ENCODE results near the gene DEK. TPM values are rescaled to one million over a fixed set of nuclear protein-coding genes. Genes with fewer than 3 reads are reported as not detected.
A peak's percentile ranks its signal among the peaks of the same experiment; 100 is the strongest.

DEK gene
- polyA plus RNA-seq, 1 donor (not counting 4 experiments of a cell fraction or from before 2014, with no cell fraction given), result 45.0 TPM

GRCh38 chr6:18245642-18246041 lies 18.7 kb downstream of the DEK start:
- H3K27ac ChIP-seq (ENCODE audit: control insufficient read depth, insufficient read depth, low read length), result peak overlapping the region; percentile 62
- no peak for FAIRE-seq

GRCh38 chr6:18245079-18245478 lies 19.3 kb downstream of the DEK start:
- FAIRE-seq, result no peak
- no peak overlapping the region for H3K4me3 ChIP-seq (ENCODE audit: control insufficient read depth in 2 of 3, extremely low read depth in 1 of 3, insufficient read depth in 2 of 3, low read depth in 1 of 3, low read length in 3 of 3)
- no peak overlapping the region for H3K9ac ChIP-seq (ENCODE audit: control insufficient read depth, extremely low read depth, insufficient read depth, low read length)
- H4K20me1 ChIP-seq (ENCODE audit: control insufficient read depth, extremely low read depth, insufficient read depth, low read length), result no peaks in the 10 kb centered on the region
- H3K4me1 ChIP-seq (ENCODE audit: control insufficient read depth, extremely low read depth, insufficient read depth, low read length), result peaks cover 36% of the 10 kb centered on the region
- H3K79me2 ChIP-seq (ENCODE audit: control insufficient read depth, insufficient read depth, low read length), result peaks cover 24% of the 10 kb centered on the region
- no peak overlapping the region for H2AFZ ChIP-seq (ENCODE audit: control insufficient read depth, low read length)
- no peak overlapping the region for H3K4me2 ChIP-seq (ENCODE audit: control insufficient read depth, extremely low read depth, insufficient read depth, low read depth, low read length)
- dilution Hi-C loops (cut with MboI; ENCODE audit: extremely low pct_ligation_motif_present, low sequenced_read_pairs), result no loop called here
- H3K27me3 ChIP-seq (ENCODE audit: control insufficient read depth, extremely low read depth, insufficient read depth, low read length), result no peaks in the 10 kb centered on the region
- H3K9me3 ChIP-seq (ENCODE audit: control insufficient read depth, low read depth, low read length), result no peaks in the 10 kb centered on the region
- no peak overlapping the region for H3K27ac ChIP-seq (ENCODE audit: control insufficient read depth, insufficient read depth, low read length)
- TF ChIP-seq CTCF (optimal IDR thresholded peaks at IDR 0.05 in 1 of 3, IDR thresholded peaks at IDR 0.05 in 1 of 3, conservative IDR thresholded peaks at IDR 0.05 in 1 of 3; ENCODE audit: extremely low read depth in 1 of 3, insufficient read depth in 2 of 3, low read length in 3 of 3) (no peak), EZH2 (IDR thresholded peaks at IDR 0.05; ENCODE audit: low read length) (no peak)
- peaks cover 1 to 23% of the 10 kb centered on the region in 2 experiments for H3K36me3 ChIP-seq (ENCODE audit: control insufficient read depth in 2 of 2, extremely low read depth in 1 of 2, insufficient read depth in 2 of 2, low read length in 2 of 2)
- DNase-seq (ENCODE audit: low read depth, low spot score), result no peak
- no peaks in the 10 kb centered on the region for H3K9me1 ChIP-seq (ENCODE audit: control insufficient read depth, extremely low read depth, insufficient read depth, low read length)

More at GRCh38 chr6:18245642-18246041, 18.7 kb downstream of the DEK start:
- Histone ChIP-seq H3K27me3 (ENCODE audit: control insufficient read depth, extremely low read depth, insufficient read depth, low read length) (no peaks in the 10 kb centered on the region), H3K9me3 (ENCODE audit: control insufficient read depth, low read depth, low read length) (no peaks in the 10 kb centered on the region), H3K9ac (ENCODE audit: control insufficient read depth, extremely low read depth, insufficient read depth, low read length) (no peak overlapping the region), H3K9me1 (ENCODE audit: control insufficient read depth, extremely low read depth, insufficient read depth, low read length) (no peaks in the 10 kb centered on the region), H4K20me1 (ENCODE audit: control insufficient read depth, extremely low read depth, insufficient read depth, low read length) (no peaks in the 10 kb centered on the region), H3K36me3 (ENCODE audit: control insufficient read depth in 2 of 2, extremely low read depth in 1 of 2, insufficient read depth in 2 of 2, low read length in 2 of 2) (peaks cover 1 to 23% of the 10 kb centered on the region in 2 experiments), H3K79me2 (ENCODE audit: control insufficient read depth, insufficient read depth, low read length) (peaks cover 21% of the 10 kb centered on the region), H3K4me1 (ENCODE audit: control insufficient read depth, extremely low read depth, insufficient read depth, low read length) (peaks cover 36% of the 10 kb centered on the region), H3K4me2 (ENCODE audit: control insufficient read depth, extremely low read depth, insufficient read depth, low read depth, low read length) (no peak overlapping the region), H2AFZ (ENCODE audit: control insufficient read depth, low read length) (no peak overlapping the region), H3K4me3 (ENCODE audit: control insufficient read depth in 2 of 3, extremely low read depth in 1 of 3, insufficient read depth in 2 of 3, low read depth in 1 of 3, low read length in 3 of 3) (no peak overlapping the region)
- dilution Hi-C loops (cut with MboI; ENCODE audit: extremely low pct_ligation_motif_present, low sequenced_read_pairs), result no loop called here
- no peak for DNase-seq (ENCODE audit: low read depth, low spot score)
- TF ChIP-seq CTCF (optimal IDR thresholded peaks at IDR 0.05 in 1 of 3, IDR thresholded peaks at IDR 0.05 in 1 of 3, conservative IDR thresholded peaks at IDR 0.05 in 1 of 3; ENCODE audit: extremely low read depth in 1 of 3, insufficient read depth in 2 of 3, low read length in 3 of 3), result no peak
- no peak for TF ChIP-seq EZH2 (IDR thresholded peaks at IDR 0.05; ENCODE audit: low read length)

Data from keratinocyte (primary cell).